IMR-90 (cell line): Measurements from ENCODE around the gene IL17F. TPM values are rescaled to one million over a fixed set of nuclear protein-coding genes. Genes with fewer than 3 reads are reported as not detected.

ENCODE experiments used
- ATAC-seq: fragments of 200-7000 bp; cut with Tn5 transposase; 2 replicates; pipeline ENCODE4 v1.9.1; 2020; ENCODE audit warnings: low read depth, mild to moderate bottlenecking, moderate library complexity
- BruUV-seq: library from RNA; stranded (reverse); fragments of 400-500 nt; replicated peaks from 2 replicates; lab custom pipeline; 2021; lab: Mats Ljungman, UMichigan
- CTCF ChIA-PET: fragments of 300-600 bp; formaldehyde crosslinking; extraction: SDS; loops from one replicate; lab custom pipeline; 2021; ENCODE audit warnings: antibody characterized with exemption; lab: Yijun Ruan, JAX
- POLR2A ChIA-PET: fragments of 300-600 bp; sonication (Branson Sonifier 250); formaldehyde crosslinking; loops from one replicate; lab custom pipeline; 2022; ENCODE audit warnings: antibody characterized with exemption; ENCODE audit not compliant: unreplicated experiment; lab: Charles Lee
- DNase-seq: peaks from one replicate; pipeline ENCODE4 v3.0.0; 2013
- H2AFZ ChIP-seq: replicated peaks from 2 replicates; pipeline ENCODE3; 2013; ENCODE audit warnings: low read length, mild to moderate bottlenecking; ENCODE audit not compliant: poor library complexity
- H2AK5ac ChIP-seq: 2 replicates; pipeline ENCODE4 v1.6.1; 2013; ENCODE audit warnings: low read depth, low read length, inconsistent platforms
- H2AK9ac ChIP-seq: replicated peaks from 2 replicates; pipeline ENCODE3; 2013; ENCODE audit warnings: mild to moderate bottlenecking, low read depth, low read length, moderate library complexity; ENCODE audit not compliant: poor library complexity
- H2BK120ac ChIP-seq: 2 replicates; pipeline ENCODE4 v1.6.1; 2013; ENCODE audit warnings: low read depth, low read length, inconsistent platforms
- H2BK15ac ChIP-seq: 3 replicates; pipeline ENCODE4 v1.6.1; 2013; ENCODE audit warnings: low read depth, low read length, inconsistent platforms
- H2BK20ac ChIP-seq: 2 replicates; pipeline ENCODE4 v1.6.1; 2013; ENCODE audit warnings: low read depth, mild to moderate bottlenecking, inconsistent platforms, low read length, moderate library complexity
- H2BK5ac ChIP-seq: 2 replicates; pipeline ENCODE4 v1.6.1; 2013; ENCODE audit warnings: mild to moderate bottlenecking, low read depth, low read length, inconsistent platforms; ENCODE audit not compliant: poor library complexity, severe bottlenecking
- H3K14ac ChIP-seq: replicated peaks from 2 replicates; pipeline ENCODE4 v1.6.1; 2013; ENCODE audit warnings: low read depth, low read length, inconsistent platforms
- H3K18ac ChIP-seq: 2 replicates; pipeline ENCODE4 v1.6.1; 2013; ENCODE audit warnings: low read depth, low read length, control low read depth
- H3K23ac ChIP-seq: 2 replicates; pipeline ENCODE4 v1.6.1; 2013; ENCODE audit warnings: low read depth, low read length, inconsistent platforms
- H3K27ac ChIP-seq: 2 replicates; pipeline ENCODE4 v1.5.1; 2013; ENCODE audit warnings: mild to moderate bottlenecking, control low read depth, low read length; ENCODE audit not compliant: insufficient read depth
- H3K27me3 ChIP-seq: 2 replicates; pipeline ENCODE4 v1.6.1; 2013; ENCODE audit warnings: low read length; ENCODE audit not compliant: control insufficient read depth, insufficient read depth
- H3K36me3 ChIP-seq: 2 replicates; pipeline ENCODE4 v1.6.1; 2013; ENCODE audit warnings: low read length, mixed read lengths; ENCODE audit not compliant: control insufficient read depth, insufficient read depth
- H3K4ac ChIP-seq: 2 replicates; pipeline ENCODE4 v1.6.1; 2013; ENCODE audit warnings: low read depth, low read length, inconsistent platforms
- H3K4me1 ChIP-seq: 2 replicates; pipeline ENCODE4 v1.6.1; 2013; ENCODE audit warnings: low read length, mixed read lengths; ENCODE audit not compliant: control insufficient read depth, insufficient read depth
- H3K4me2 ChIP-seq: 2 replicates; pipeline ENCODE4 v1.6.1; 2013; ENCODE audit warnings: low read depth, mild to moderate bottlenecking, control low read depth, low read length, moderate library complexity
- H3K4me3 ChIP-seq: 2 replicates; pipeline ENCODE4 v1.5.1; 2013; ENCODE audit warnings: low read depth, mild to moderate bottlenecking, control low read depth, low read length, moderate library complexity; ENCODE audit not compliant: insufficient read depth
- H3K56ac ChIP-seq: 2 replicates; pipeline ENCODE4 v1.6.1; 2013; ENCODE audit warnings: low read length, inconsistent platforms; ENCODE audit not compliant: insufficient read depth; ENCODE audit errors: extremely low read depth
- H3K79me1 ChIP-seq, 2 experiments: 2 replicates each; pipeline ENCODE4 v1.6.1; 2013; ENCODE audit warnings: low read length in 2 of 2, inconsistent platforms in 1 of 2, low read depth in 1 of 2
- H3K9ac ChIP-seq: 2 replicates; pipeline ENCODE4 v1.6.1; 2013; ENCODE audit warnings: low read depth, low read length, control low read depth
- H3K9me1 ChIP-seq: 2 replicates; pipeline ENCODE4 v1.6.1; 2013; ENCODE audit warnings: low read length, inconsistent platforms; ENCODE audit not compliant: insufficient read depth
- H3K9me3 ChIP-seq: 2 replicates; pipeline ENCODE4 v1.6.1; 2013; ENCODE audit warnings: low read length; ENCODE audit not compliant: control insufficient read depth, insufficient read depth
- H4K20me1 ChIP-seq: 2 replicates; pipeline ENCODE4 v1.6.1; 2013; ENCODE audit warnings: low read length, inconsistent platforms; ENCODE audit not compliant: insufficient read depth
- H4K5ac ChIP-seq: 2 replicates; pipeline ENCODE4 v1.6.1; 2013; ENCODE audit warnings: mild to moderate bottlenecking, low read depth, low read length, control low read depth
- H4K8ac ChIP-seq, 2 experiments: 2 replicates each; pipeline ENCODE4 v1.6.1; 2013; ENCODE audit warnings: low read depth in 2 of 2, low read length in 2 of 2, control low read depth in 1 of 2, inconsistent platforms in 1 of 2
- H4K91ac ChIP-seq: 2 replicates; pipeline ENCODE4 v1.6.1; 2013; ENCODE audit warnings: low read depth, low read length, inconsistent platforms; ENCODE audit not compliant: insufficient read depth
- BHLHE40 ChIP-seq: fragments of 150-350 bp; IDR thresholded peaks from 2 replicates; pipeline ENCODE4 v1.6.1; 2016; ENCODE audit warnings: mild to moderate bottlenecking, low read depth, low read length
- CEBPB ChIP-seq: IDR thresholded peaks from 2 replicates; pipeline ENCODE4 v1.6.1; 2012; ENCODE audit warnings: low read depth, low read length, improper control_type of control experiment
- CHD1 ChIP-seq: IDR thresholded peaks from 2 replicates; pipeline ENCODE4 v1.6.1; 2012; ENCODE audit warnings: low read depth, low read length, improper control_type of control experiment
- CTCF ChIP-seq: conservative IDR thresholded peaks from 2 replicates; pipeline ENCODE4 v1.5.1; 2012; ENCODE audit warnings: mild to moderate bottlenecking, low read depth, low read length, improper control_type of control experiment
- FOS ChIP-seq: fragments of 150-350 bp; IDR thresholded peaks from 2 replicates; pipeline ENCODE4 v1.6.1; 2016; ENCODE audit warnings: low read depth, low read length
- MAFK ChIP-seq: IDR thresholded peaks from 2 replicates; pipeline ENCODE4 v1.6.1; 2012; ENCODE audit warnings: low read depth, low read length, improper control_type of control experiment
- MAZ ChIP-seq: IDR thresholded peaks from 2 replicates; pipeline ENCODE4 v1.6.1; 2012; ENCODE audit warnings: low read depth, mild to moderate bottlenecking, low read length, improper control_type of control experiment, moderate library complexity, borderline replicate concordance
- MXI1 ChIP-seq: IDR thresholded peaks from 2 replicates; pipeline ENCODE4 v1.6.1; 2012; ENCODE audit warnings: low read depth, mild to moderate bottlenecking, low read length, moderate library complexity, borderline replicate concordance
- NFE2L2 ChIP-seq: fragments of 150-350 bp; IDR thresholded peaks from 2 replicates; pipeline ENCODE4 v1.6.1; 2016; ENCODE audit warnings: low read depth, mild to moderate bottlenecking, low read length
- POLR2A ChIP-seq: IDR thresholded peaks from 2 replicates; pipeline ENCODE4 v1.6.1; 2012; ENCODE audit warnings: mild to moderate bottlenecking, low read depth, low read length
- RAD21 ChIP-seq: IDR thresholded peaks from 2 replicates; pipeline ENCODE4 v1.6.1; 2012; ENCODE audit warnings: low read length, improper control_type of control experiment
- RCOR1 ChIP-seq: IDR thresholded peaks from 2 replicates; pipeline ENCODE4 v1.6.1; 2012; ENCODE audit warnings: mild to moderate bottlenecking, low read length, improper control_type of control experiment; ENCODE audit not compliant: insufficient replicate concordance
- RFX5 ChIP-seq: IDR thresholded peaks from 2 replicates; pipeline ENCODE4 v1.8.0; 2012; ENCODE audit warnings: low read depth, mild to moderate bottlenecking, low read length, moderate library complexity
- SMC3 ChIP-seq: fragments of 150-350 bp; IDR thresholded peaks from 2 replicates; pipeline ENCODE4 v1.6.1; 2016; ENCODE audit warnings: low read depth, mild to moderate bottlenecking, antibody characterized with exemption, low read length, moderate library complexity
- USF2 ChIP-seq: fragments of 150-350 bp; IDR thresholded peaks from 2 replicates; pipeline ENCODE4 v1.6.1; 2017; ENCODE audit warnings: mild to moderate bottlenecking, antibody characterized with exemption, low read length, low read depth
- WGBS, 2 experiments: methylation state at CpG; one replicate each; pipeline versions ENCODE4 v1.1.5 to v1.1.7; 2013; ENCODE audit warnings: missing lambda C conversion rate in 2 of 2; ENCODE audit not compliant: insufficient read length in 1 of 2; ENCODE audit errors: extremely low coverage in 2 of 2; 5-methylcytosine and 5-hydroxymethylcytosine counted together
- dilution Hi-C: fragments of 300-500 bp; cut with HindIII; formaldehyde crosslinking; loops from one replicate; pipeline ENCODE4 v1.14.3; 2018; ENCODE audit warnings: low sequenced_read_pairs; ENCODE audit not compliant: unreplicated experiment
- in situ Hi-C: fragments of 300-500 bp; cut with MboI; formaldehyde crosslinking; loops from 3 replicates; pipeline ENCODE4 v1.14.3; 2019; ENCODE audit warnings: low sequenced_read_pairs, inconsistent platforms, mixed read lengths
- intact Hi-C: fragments of 100-400 bp; cut with micrococcal nuclease; formaldehyde crosslinking; loops from 2 replicates; pipeline ENCODE4 v1.10.0; 2022
- polyA plus RNA-seq, 3 experiments: library from polyadenylated mRNA; depleted of rRNA; stranded (reverse); fragments of >200 nt; gene quantifications; 2 replicates each; pipeline ENCODE4 v1.2.3, GENCODE V29; 2012; ENCODE audit warnings: low replicate concordance in 1 of 3
- total RNA-seq: library from RNA; depleted of rRNA; stranded (reverse); fragments of >200 nt; gene quantifications from 2 replicates; pipeline ENCODE4 v1.2.3, GENCODE V29; 2012
- TF ChIP-seq, protein P1 (sequence below): fragments of 150-350 bp; IDR thresholded peaks from 2 replicates; pipeline ENCODE4 v1.6.1; 2016; ENCODE audit warnings: low read depth, mild to moderate bottlenecking, low read length, moderate library complexity, borderline replicate concordance

Gene IL17F
- total and polyA plus RNA-seq, 2 of the 4 experiments (the other 2 are of a cell fraction): not detected

DNA sequence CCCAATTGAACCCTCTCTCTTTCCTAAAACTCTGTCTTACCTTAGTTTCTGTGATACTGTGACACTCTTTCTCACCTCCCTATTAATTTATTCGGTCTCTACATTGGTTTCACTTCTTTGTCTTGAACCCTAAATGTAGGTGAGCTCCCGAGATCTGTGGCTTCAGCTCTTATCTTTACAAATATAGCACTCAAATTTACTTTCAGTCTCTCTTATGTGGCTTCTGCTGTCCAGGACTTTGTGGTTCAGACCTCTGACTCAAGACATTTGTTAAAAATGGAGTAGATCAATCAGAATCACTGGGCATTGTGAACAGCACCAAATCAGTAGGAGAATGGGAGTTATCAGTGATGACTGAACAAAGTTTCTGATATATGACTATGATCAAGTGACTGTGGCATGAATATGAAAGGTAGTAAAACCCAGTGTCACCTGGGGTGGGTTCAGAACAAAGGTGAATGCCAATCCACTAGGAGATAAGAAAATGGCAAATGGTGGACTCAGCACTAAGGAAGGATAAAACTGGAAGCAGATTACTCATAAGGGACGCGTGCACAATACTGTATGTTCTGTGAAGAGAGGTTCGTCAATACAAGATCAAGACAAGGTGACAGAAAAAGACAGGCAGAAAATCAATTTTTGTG is 27.2 kb downstream of the IL17F start:
- Histone ChIP-seq H3K4ac (no peak overlapping the region), H2BK15ac (no peak overlapping the region), H3K9me1 (no peaks in the 10 kb centered on the region), H3K14ac (no peak overlapping the region), H3K23ac (no peak overlapping the region), H4K20me1 (no peaks in the 10 kb centered on the region), H2BK20ac (no peak overlapping the region), H3K4me1 (no peaks in the 10 kb centered on the region), H3K9me3 (no peaks in the 10 kb centered on the region), H3K56ac (no peak overlapping the region), H3K79me1 (no peaks in the 10 kb centered on the region), H3K4me2 (no peak overlapping the region), H3K36me3 (no peaks in the 10 kb centered on the region), H4K91ac (no peak overlapping the region), H2BK120ac (no peak overlapping the region), H4K8ac (no peak overlapping the region), H3K4me3 (no peak overlapping the region), H4K5ac (no peak overlapping the region), H2AFZ (no peak overlapping the region), H3K27me3 (no peaks in the 10 kb centered on the region; the same call in 1 of the 2 replicates), H3K18ac (no peak overlapping the region), H3K27ac (no peak overlapping the region), H2AK5ac (no peak overlapping the region), H2BK5ac (no peak overlapping the region), H3K9ac (no peak overlapping the region), H2AK9ac (no peak overlapping the region)
- no TSS peak for BruUV-seq
- dilution Hi-C loops (no loop called here), intact Hi-C loops (no loop called here), in situ Hi-C loops (no loop called here)
- TF ChIP-seq CTCF: no peak
- no peak for TF ChIP-seq RAD21
- TF ChIP-seq, protein P1, sequence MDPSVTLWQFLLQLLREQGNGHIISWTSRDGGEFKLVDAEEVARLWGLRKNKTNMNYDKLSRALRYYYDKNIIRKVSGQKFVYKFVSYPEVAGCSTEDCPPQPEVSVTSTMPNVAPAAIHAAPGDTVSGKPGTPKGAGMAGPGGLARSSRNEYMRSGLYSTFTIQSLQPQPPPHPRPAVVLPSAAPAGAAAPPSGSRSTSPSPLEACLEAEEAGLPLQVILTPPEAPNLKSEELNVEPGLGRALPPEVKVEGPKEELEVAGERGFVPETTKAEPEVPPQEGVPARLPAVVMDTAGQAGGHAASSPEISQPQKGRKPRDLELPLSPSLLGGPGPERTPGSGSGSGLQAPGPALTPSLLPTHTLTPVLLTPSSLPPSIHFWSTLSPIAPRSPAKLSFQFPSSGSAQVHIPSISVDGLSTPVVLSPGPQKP: no peak
- TF ChIP-seq RCOR1: no peak
- TF ChIP-seq MAZ: no peak
- no peak for TF ChIP-seq NFE2L2
- no peak for TF ChIP-seq FOS
- TF ChIP-seq MAFK: no peak
- no peak for TF ChIP-seq SMC3
- TF ChIP-seq CEBPB: no peak
- TF ChIP-seq CHD1: no peak
- no peak for TF ChIP-seq BHLHE40
- TF ChIP-seq MXI1: no peak
- TF ChIP-seq RFX5: no peak
- no peak for TF ChIP-seq USF2
- TF ChIP-seq POLR2A: no peak
- ChIA-PET POLR2A (no interaction called here), CTCF (no interaction called here)
- ATAC-seq: no peak
- no peak for DNase-seq
- WGBS, 2 experiments: 80% methylated on average over 1 of the region's 5 CpGs; no CpG with 5 or more reads in 1 of the 2 experiments
